22Rv1 (cell line): ENCODE measurements around the gene HCCS.

Experiments used
- H3K27ac ChIP-seq: fragments of 450-650 bp; 2 replicates; pipeline ENCODE4 v1.5.1; 2017
- CTCF ChIP-seq: fragments of 450-650 bp; IDR thresholded peaks from 2 replicates; pipeline ENCODE4 v1.5.1; 2017; ENCODE audit warnings: mild to moderate bottlenecking
- ZFX ChIP-seq: fragments of 450-650 bp; IDR thresholded peaks from 2 replicates; pipeline ENCODE4 v1.6.1; 2017; ENCODE audit warnings: antibody characterized with exemption, borderline replicate concordance

HCCS gene

GRCh38 chrX:11103751-11104150, 7.4 kb upstream of the HCCS start:
- TF ChIP-seq CTCF (no peak), ZFX (no peak)
- H3K27ac ChIP-seq, result no peak overlapping the region

GRCh38 chrX:11105080-11105479, 6.1 kb upstream of the HCCS start:
- H3K27ac ChIP-seq, result no peak overlapping the region
- TF ChIP-seq CTCF (no peak), ZFX (no peak)

GRCh38 chrX:11108253-11108941, 2.7 kb upstream of the HCCS start:
- H3K27ac ChIP-seq, result no peak overlapping the region
- TF ChIP-seq ZFX (no peak), CTCF (no peak)

- no peak overlapping the region for H3K27ac ChIP-seq
- TF ChIP-seq CTCF (no peak), ZFX (no peak)
These were observed 1.2 kb upstream of the HCCS start for GRCh38 chrX:11109968-11110367.

- no peak for TF ChIP-seq CTCF
- TF ChIP-seq ZFX, result no peak
- peak overlapping the region; percentile 55 for H3K27ac ChIP-seq
These were observed 815 bp downstream of the HCCS start for GRCh38 chrX:11111947-11112346.

- no peak overlapping the region for H3K27ac ChIP-seq
- TF ChIP-seq CTCF, result no peak
- TF ChIP-seq ZFX, result no peak
These were observed 2.6 kb downstream of the HCCS start for GRCh38 chrX:11113731-11114130.

GRCh38 chrX:11117745-11118144, 6.6 kb downstream of the HCCS start:
- no peak for TF ChIP-seq ZFX
- no peak for TF ChIP-seq CTCF
- H3K27ac ChIP-seq, result no peak overlapping the region
